H1 (cell line): ENCODE results near the gene POGZ. TPM values are rescaled to one million over a fixed set of nuclear protein-coding genes. Genes with fewer than 3 reads are reported as not detected.

Experiments used
- CTCF ChIA-PET: fragments of 300-600 bp; sonication (Branson Sonifier 250); formaldehyde crosslinking; loops from one replicate; lab custom pipeline; 2021; ENCODE audit not compliant: partially characterized antibody; lab: Charles Lee
- POLR2A ChIA-PET: fragments of 300-600 bp; sonication (Branson Sonifier 250); formaldehyde crosslinking; loops from one replicate; lab custom pipeline; 2021; ENCODE audit warnings: inconsistent platforms; ENCODE audit not compliant: partially characterized antibody; lab: Charles Lee
- DNase-seq, 2 experiments: peaks; one replicate each; pipeline versions ENCODE4 v3.0.0 to v3.0.0-alpha.2; 2010 to 2022; ENCODE audit warnings: low spot score in 2 of 2, low read depth in 1 of 2, mixed read lengths in 1 of 2
- FAIRE-seq: peaks from 2 replicates; lab custom pipeline; 2011; peaks lifted over from hg19 to GRCh38; lab: Jason Lieb, UNC
- H2AFZ ChIP-seq: 2 replicates; pipeline ENCODE4 v1.8.1; 2012; ENCODE audit warnings: low read length, inconsistent platforms
- H2AK5ac ChIP-seq: 2 replicates; pipeline ENCODE4 v1.6.1; 2013; ENCODE audit warnings: low read depth, low read length
- H2BK120ac ChIP-seq: replicated peaks from 2 replicates; pipeline ENCODE3; 2013; ENCODE audit warnings: low read depth, low read length, inconsistent platforms
- H2BK12ac ChIP-seq: 2 replicates; pipeline ENCODE4 v1.6.1; 2013; ENCODE audit warnings: low read depth, low read length
- H2BK15ac ChIP-seq: 2 replicates; pipeline ENCODE4 v1.6.1; 2013; ENCODE audit warnings: low read length
- H2BK20ac ChIP-seq: 2 replicates; pipeline ENCODE4 v1.6.1; 2013; ENCODE audit warnings: low read length
- H2BK5ac ChIP-seq: 2 replicates; pipeline ENCODE4 v1.6.1; 2013; ENCODE audit warnings: low read depth, low read length
- H3K14ac ChIP-seq: 2 replicates; pipeline ENCODE4 v1.6.1; 2013; ENCODE audit warnings: inconsistent platforms; ENCODE audit not compliant: insufficient read length
- H3K18ac ChIP-seq: 2 replicates; pipeline ENCODE4 v1.6.1; 2013; ENCODE audit warnings: low read length; ENCODE audit errors: extremely low read depth
- H3K23ac ChIP-seq: 2 replicates; pipeline ENCODE4 v1.6.1; 2013; ENCODE audit warnings: inconsistent platforms; ENCODE audit not compliant: insufficient read length
- H3K23me2 ChIP-seq: 2 replicates; pipeline ENCODE4 v1.6.1; 2013; ENCODE audit warnings: low read depth, low read length
- H3K27ac ChIP-seq: 2 replicates; pipeline ENCODE4 v1.6.1; 2011; ENCODE audit warnings: low read depth, low read length, inconsistent platforms
- H3K27me3 ChIP-seq, 4 experiments: replicated peaks in 1 of 4; 1 replicate in 1 of 4; 2 replicates in 3 of 4; pipeline versions ENCODE4 v1.6.1 to v1.8.1; 2011 to 2013; ENCODE audit warnings: low read length in 3 of 4, mild to moderate bottlenecking in 3 of 4, inconsistent platforms in 2 of 4, mixed read lengths in 2 of 4, moderate library complexity in 1 of 4; ENCODE audit not compliant: control insufficient read depth in 3 of 4, insufficient read depth in 3 of 4; ENCODE audit errors: extremely low read depth in 1 of 4
- H3K36me3 ChIP-seq, 4 experiments: 2 replicates each; pipeline versions ENCODE4 v1.6.1 to v1.8.1; 2011 to 2013; ENCODE audit warnings: mild to moderate bottlenecking in 4 of 4, low read length in 3 of 4, moderate library complexity in 2 of 4, control low read depth in 1 of 4, inconsistent platforms in 1 of 4; ENCODE audit not compliant: insufficient read depth in 4 of 4, control insufficient read depth in 2 of 4
- H3K4ac ChIP-seq: replicated peaks from 2 replicates; pipeline ENCODE3; 2013; ENCODE audit warnings: low read length, low read depth, mixed read lengths, inconsistent platforms; ENCODE audit not compliant: insufficient read length
- H3K4me1 ChIP-seq, 4 experiments: replicated peaks in 1 of 4; 1 replicate in 1 of 4; 2 replicates in 3 of 4; pipeline versions ENCODE4 v1.6.1 to v1.8.1; 2011 to 2013; ENCODE audit warnings: low read length in 3 of 4, inconsistent platforms in 2 of 4, mixed read lengths in 1 of 4; ENCODE audit not compliant: insufficient read depth in 4 of 4, control insufficient read depth in 3 of 4
- H3K4me2 ChIP-seq, 2 experiments: 2 replicates each; pipeline versions ENCODE4 v1.6.1 to v1.8.1; 2011 to 2013; ENCODE audit warnings: low read depth in 2 of 2, low read length in 2 of 2, control low read depth in 1 of 2, inconsistent platforms in 1 of 2, mild to moderate bottlenecking in 1 of 2; ENCODE audit not compliant: insufficient read depth in 1 of 2
- H3K4me3 ChIP-seq, 4 experiments: fragments of 200-600, 300-600 bp in 1 of 4; sonication (generic), shearing (Covaris generic), sonication (Bioruptor Twin) in 1 of 4; 2 replicates each; pipeline versions ENCODE4 v1.5.1 to v1.8.1; 2011 to 2016; ENCODE audit warnings: low read length in 4 of 4, low read depth in 3 of 4, control low read depth in 2 of 4, inconsistent platforms in 2 of 4, mild to moderate bottlenecking in 2 of 4, mixed read lengths in 1 of 4, moderate library complexity in 1 of 4; ENCODE audit not compliant: insufficient read depth in 2 of 4; ENCODE audit errors: extremely low read depth in 1 of 4
- H3K56ac ChIP-seq: replicated peaks from 2 replicates; pipeline ENCODE3; 2013; ENCODE audit warnings: low read depth, mild to moderate bottlenecking, mixed read lengths, low read length, inconsistent platforms; ENCODE audit not compliant: insufficient read length
- H3K79me1 ChIP-seq: 2 replicates; pipeline ENCODE4 v1.6.1; 2013; ENCODE audit warnings: low read depth, low read length, control low read depth
- H3K79me2 ChIP-seq, 2 experiments: 2 replicates each; pipeline versions ENCODE4 v1.6.1 to v1.8.1; 2012 to 2013; ENCODE audit warnings: low read length in 2 of 2, mild to moderate bottlenecking in 2 of 2, inconsistent platforms in 1 of 2; ENCODE audit not compliant: insufficient read depth in 2 of 2, control insufficient read depth in 1 of 2
- H3K9ac ChIP-seq, 4 experiments: replicated peaks in 1 of 4; 1 replicate in 1 of 4; 2 replicates in 3 of 4; pipeline versions ENCODE4 v1.6.1 to v1.8.1; 2011 to 2013; ENCODE audit warnings: low read depth in 3 of 4, low read length in 3 of 4, control low read depth in 2 of 4, mild to moderate bottlenecking in 2 of 4, moderate library complexity in 2 of 4, inconsistent platforms in 1 of 4; ENCODE audit errors: extremely low read depth in 1 of 4
- H3K9me3 ChIP-seq, 2 experiments: 2 replicates each; pipeline versions ENCODE4 v1.6.1 to v1.8.1; 2012 to 2013; ENCODE audit warnings: mild to moderate bottlenecking in 2 of 2, moderate library complexity in 2 of 2, control low read depth in 1 of 2, inconsistent platforms in 1 of 2, low read depth in 1 of 2, low read length in 1 of 2, mixed read lengths in 1 of 2; ENCODE audit not compliant: insufficient read depth in 2 of 2
- H4K20me1 ChIP-seq, 2 experiments: replicated peaks in 1 of 2; 2 replicates each; pipeline versions ENCODE3 to v1.8.1; 2011 to 2013; ENCODE audit warnings: inconsistent platforms in 2 of 2, low read length in 2 of 2, mild to moderate bottlenecking in 1 of 2; ENCODE audit not compliant: insufficient read depth in 2 of 2, control insufficient read depth in 1 of 2
- H4K5ac ChIP-seq: 2 replicates; pipeline ENCODE4 v1.6.1; 2013; ENCODE audit warnings: low read length, low read depth, mixed read lengths, inconsistent platforms; ENCODE audit not compliant: insufficient read length
- H4K8ac ChIP-seq: 2 replicates; pipeline ENCODE4 v1.8.0; 2013; ENCODE audit warnings: mild to moderate bottlenecking, moderate library complexity, low read length, inconsistent platforms; ENCODE audit not compliant: insufficient read depth; ENCODE audit errors: extremely low read depth
- H4K91ac ChIP-seq: replicated peaks from 2 replicates; pipeline ENCODE3; 2013; ENCODE audit warnings: low read length, mixed read lengths, inconsistent platforms; ENCODE audit not compliant: insufficient read length
- EZH2 ChIP-seq: fragments of 200-600 bp; sonication (generic); IDR thresholded peaks from 2 replicates; pipeline ENCODE4 v1.7.1; 2012; ENCODE audit warnings: low read depth, mild to moderate bottlenecking, moderate library complexity, low read length, inconsistent platforms; ENCODE audit not compliant: severe bottlenecking
- NRF1 ChIP-seq: IDR thresholded peaks from 2 replicates; pipeline ENCODE4 v1.6.1; 2011; ENCODE audit warnings: mild to moderate bottlenecking, low read depth, low read length, improper control_type of control experiment
- RAD21 ChIP-seq, 2 experiments: IDR thresholded peaks in 1 of 2; conservative IDR thresholded peaks in 1 of 2; 2 replicates each; pipeline ENCODE4 v1.6.1; 2011; ENCODE audit warnings: low read depth in 2 of 2, low read length in 2 of 2, improper control_type of control experiment in 1 of 2, inconsistent platforms in 1 of 2, mild to moderate bottlenecking in 1 of 2, moderate library complexity in 1 of 2
- RBBP5 ChIP-seq: IDR thresholded peaks from 2 replicates; pipeline ENCODE4 v1.7.1; 2012; ENCODE audit warnings: low read depth, mild to moderate bottlenecking, inconsistent platforms, low read length, moderate library complexity, borderline replicate concordance
- SAP30 ChIP-seq: fragments of 300-600 bp; sonication (generic); IDR thresholded peaks from 2 replicates; pipeline ENCODE4 v1.7.1; 2012; ENCODE audit warnings: low read length, moderate library complexity, mild to moderate bottlenecking, inconsistent platforms; ENCODE audit not compliant: insufficient read depth, insufficient replicate concordance
- SUZ12 ChIP-seq: fragments of 200-600 bp; sonication (generic); IDR thresholded peaks from 2 replicates; pipeline ENCODE4 v1.6.1; 2012; ENCODE audit warnings: mild to moderate bottlenecking, inconsistent platforms, low read length, moderate library complexity, mixed read lengths
- TAF1 ChIP-seq: IDR thresholded peaks from 2 replicates; pipeline ENCODE4 v1.6.1; 2011; ENCODE audit warnings: mild to moderate bottlenecking, low read depth, low read length
- TCF12 ChIP-seq: IDR thresholded peaks from 2 replicates; pipeline ENCODE4 v1.6.1; 2011; ENCODE audit warnings: low read depth, mild to moderate bottlenecking, low read length
- TEAD4 ChIP-seq: IDR thresholded peaks from 2 replicates; pipeline ENCODE4 v1.6.1; 2012; ENCODE audit warnings: low read depth, low read length, inconsistent platforms, mixed read lengths
- ZNF274 ChIP-seq: IDR thresholded peaks from 2 replicates; pipeline ENCODE4 v1.7.0; 2012; ENCODE audit warnings: low read length, borderline replicate concordance; ENCODE audit errors: extremely low read depth
- WGBS, 2 experiments: shearing (Covaris generic) in 1 of 2; methylation state at CpG; one replicate each; pipeline versions ENCODE4 v1.1.6 to v1.1.7; 2013 to 2015; ENCODE audit warnings: low lambda C conversion rate in 2 of 2, mixed read lengths in 2 of 2, inconsistent platforms in 1 of 2, low coverage in 1 of 2, missing lambda C conversion rate in 1 of 2; ENCODE audit not compliant: insufficient replicate concordance in 2 of 2, insufficient coverage in 1 of 2, insufficient read length in 1 of 2; ENCODE audit errors: extremely low coverage in 1 of 2, missing lambda C conversion rate in 1 of 2; 5-methylcytosine and 5-hydroxymethylcytosine counted together
- polyA plus RNA-seq, 7 experiments: library from polyadenylated mRNA; depleted of rRNA in 3 of 7; stranded (reverse) in 5 of 7; unstranded in 2 of 7; fragments of >200 nt in 5 of 7; fragments of 200-250 nt in 2 of 7; gene quantifications; 1 replicate in 5 of 7; 2 replicates in 1 of 7; 4 replicates in 1 of 7; pipeline versions ENCODE4 v1.2.1 to v1.2.3, GENCODE V29; 2011 to 2013; ENCODE audit warnings: missing spikeins in 2 of 7, mixed read lengths in 2 of 7
- total RNA-seq: library from RNA; stranded (reverse); fragmentation: NEBNext Ultra II Directional; extraction: Animal tissue kit (Norgen Biotek cat#: 25700); gene quantifications from 2 replicates; pipeline ENCODE4 v1.2.1, GENCODE V29; 2021
- TF ChIP-seq, protein P1 (sequence below): IDR thresholded peaks from 2 replicates; pipeline ENCODE4 v1.6.1; 2012; ENCODE audit warnings: inconsistent platforms

The POGZ gene
- total and polyA plus RNA-seq, 2 of the 8 experiments (the other 6 are each of a cell fraction or from before 2014, with no cell fraction given): 66.4 to 105 TPM

DNA sequence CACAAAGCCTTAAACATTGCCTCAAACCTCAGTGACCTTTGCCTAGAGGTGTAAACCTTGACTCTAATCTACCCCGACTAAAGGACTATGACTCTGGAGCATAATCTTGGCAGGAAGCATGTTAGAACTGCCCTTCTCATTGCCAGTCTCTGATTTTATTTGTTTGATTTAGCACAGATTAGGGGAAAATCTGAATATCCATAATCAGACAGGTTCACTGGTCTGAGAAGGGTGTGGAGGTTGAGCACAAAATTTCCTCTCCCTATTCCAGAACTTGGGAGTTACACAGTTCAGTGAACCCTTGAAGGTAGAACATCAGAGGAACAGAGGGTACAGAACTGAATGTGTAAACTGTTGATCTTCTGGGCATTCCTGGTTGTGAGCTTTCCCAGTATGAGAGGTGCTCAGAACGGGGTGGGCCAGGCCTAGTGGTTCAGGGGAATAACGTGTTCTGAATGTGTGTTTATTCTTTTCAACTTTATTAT is 68.2 kb downstream of the POGZ start:
- H2BK20ac ChIP-seq: no peak overlapping the region
- CTCF ChIA-PET: interaction anchor here (1.3 to 2.2 kb wide), 2 partner anchors 90 kb away, joined by 3 to 9 read pairs; no protein-coding TSS in a partner anchor
- no peak for TF ChIP-seq TCF12
- TF ChIP-seq TEAD4: no peak
- no peak for TF ChIP-seq NRF1
- TF ChIP-seq RAD21 (IDR thresholded peaks at IDR 0.05 in 1 of 2, conservative IDR thresholded peaks at IDR 0.05 in 1 of 2; ENCODE audit: low read depth in 2 of 2, low read length in 2 of 2): no peak
- TF ChIP-seq SAP30: no peak
- TF ChIP-seq TAF1: no peak
- TF ChIP-seq, protein P1, sequence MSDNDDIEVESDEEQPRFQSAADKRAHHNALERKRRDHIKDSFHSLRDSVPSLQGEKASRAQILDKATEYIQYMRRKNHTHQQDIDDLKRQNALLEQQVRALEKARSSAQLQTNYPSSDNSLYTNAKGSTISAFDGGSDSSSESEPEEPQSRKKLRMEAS: no peak
- TF ChIP-seq RBBP5: no peak
- TF ChIP-seq SUZ12: no peak
- no peak for TF ChIP-seq ZNF274
- no peak for TF ChIP-seq EZH2

More for the DNA sequence above, 68.2 kb downstream of the POGZ start:
- 95% methylated on average over 3 of the region's 3 CpGs; no CpG with 5 or more reads in 1 of the 2 experiments for WGBS, 2 experiments
- no peak overlapping the region for H3K4me2 ChIP-seq
- POLR2A ChIA-PET: interaction anchor here (1.4 kb wide), 1 partner anchor 22 kb away, joined by 7 read pairs; no protein-coding TSS in a partner anchor
- H3K79me1 ChIP-seq: no peaks in the 10 kb centered on the region
- no peak overlapping the region for H4K5ac ChIP-seq
- 0 out of 4 replicates have a peak, but pooled peaks cover 0 to 4% of the 10 kb centered on the region in 2 experiments for H3K9me3 ChIP-seq
- H3K18ac ChIP-seq: no peak overlapping the region
- H2BK12ac ChIP-seq: no peak overlapping the region
- H2AK5ac ChIP-seq: no peak overlapping the region
- H3K56ac ChIP-seq: no peak overlapping the region
- H3K79me2 ChIP-seq: no peaks in the 10 kb centered on the region
- H2BK5ac ChIP-seq: no peak overlapping the region
- no peak overlapping the region for H3K4me3 ChIP-seq
- H3K23me2 ChIP-seq: no peaks in the 10 kb centered on the region
- no peak overlapping the region for H2BK120ac ChIP-seq
- FAIRE-seq (no peak), DNase-seq (no peak)
- H3K23ac ChIP-seq: no peak overlapping the region
- no peak overlapping the region for H4K8ac ChIP-seq
- no peak overlapping the region for H3K27ac ChIP-seq
- H3K4ac ChIP-seq: no peak overlapping the region
- no peaks in the 10 kb centered on the region for H3K36me3 ChIP-seq
- H4K91ac ChIP-seq: no peak overlapping the region
- no peak overlapping the region for H3K14ac ChIP-seq
- H4K20me1 ChIP-seq: no peaks in the 10 kb centered on the region
- no peak overlapping the region for H3K9ac ChIP-seq
- no peak overlapping the region for H2BK15ac ChIP-seq
- no peaks in the 10 kb centered on the region for H3K27me3 ChIP-seq
- no peak overlapping the region for H2AFZ ChIP-seq
- H3K4me1 ChIP-seq: no peaks in the 10 kb centered on the region
